Effector CD4-positive, alpha-beta T cell (primary cell): ENCODE measurements around the gene ZBTB7C.

Source experiments
- DNase-seq: peaks from one replicate; pipeline ENCODE4 v3.0.0-alpha.2; 2020

ZBTB7C gene

DNA sequence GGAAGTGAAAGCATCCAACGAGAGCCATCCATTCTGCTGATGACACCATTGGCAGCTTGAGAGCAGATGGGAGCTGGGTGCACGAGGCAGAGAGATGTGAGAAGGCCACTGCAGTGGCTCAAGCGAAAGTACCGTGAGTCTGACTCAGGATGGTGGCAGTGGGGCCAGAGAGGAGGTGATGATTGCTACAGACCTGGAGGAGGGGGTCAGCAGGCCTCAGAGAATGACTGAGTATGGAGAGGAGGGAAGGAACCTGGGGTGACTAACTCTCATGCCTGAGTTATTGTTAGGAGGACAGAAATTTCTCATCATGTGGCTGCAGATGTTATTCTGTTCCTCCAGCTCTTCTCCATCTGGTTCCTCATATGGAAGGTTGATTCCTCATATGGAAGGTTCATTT lies 8.8 kb upstream of the ZBTB7C start:
- no peak for DNase-seq

DNA sequence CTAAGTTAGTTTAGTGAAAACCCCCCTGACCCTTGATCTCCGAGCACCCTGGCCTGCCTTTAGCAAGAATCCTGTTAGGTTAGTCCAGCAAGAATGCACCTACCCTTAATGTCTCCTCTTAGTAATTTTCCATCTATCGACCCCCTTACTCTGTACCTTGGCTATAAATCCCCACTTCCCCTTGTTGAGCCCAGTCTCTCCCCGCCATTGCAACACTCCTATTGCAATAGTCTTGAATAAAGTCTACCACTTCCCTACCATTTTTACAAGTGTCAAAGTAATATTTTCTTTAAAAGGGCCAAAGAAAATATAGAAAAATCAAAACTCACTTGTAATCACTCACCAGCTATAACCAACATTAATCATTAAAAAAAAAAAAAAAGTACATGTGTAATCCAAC lies 4.2 kb upstream of the ZBTB7C start:
- DNase-seq: no peak

DNA sequence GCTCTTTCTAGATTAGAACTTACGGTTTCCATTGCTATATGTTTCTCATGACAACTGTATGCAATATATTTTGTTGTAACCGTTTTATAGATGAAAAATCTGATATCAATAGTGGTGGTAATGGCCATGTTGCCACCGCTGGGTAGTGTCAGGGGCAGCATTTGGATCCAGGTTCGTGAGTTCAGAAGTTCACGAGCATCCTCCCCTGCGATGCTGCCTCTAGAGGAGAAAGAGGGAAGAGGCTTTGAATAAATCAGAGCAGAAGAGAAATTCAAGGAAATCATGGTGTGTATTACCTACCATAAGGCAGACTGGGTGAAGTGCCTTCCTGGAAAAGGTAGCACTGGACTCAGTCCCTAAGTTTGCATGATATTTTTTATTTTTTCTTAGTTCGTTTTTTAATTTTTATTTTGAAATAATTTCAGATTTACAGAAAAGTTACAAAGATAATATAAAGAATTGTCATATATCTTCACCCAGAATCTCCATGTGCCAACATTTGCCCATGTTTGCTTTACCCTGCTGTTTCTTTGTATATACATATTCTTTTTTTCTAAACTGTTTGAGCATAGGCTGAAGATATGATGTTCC lies 3.3 kb upstream of the ZBTB7C start:
- DNase-seq: no peak

DNA sequence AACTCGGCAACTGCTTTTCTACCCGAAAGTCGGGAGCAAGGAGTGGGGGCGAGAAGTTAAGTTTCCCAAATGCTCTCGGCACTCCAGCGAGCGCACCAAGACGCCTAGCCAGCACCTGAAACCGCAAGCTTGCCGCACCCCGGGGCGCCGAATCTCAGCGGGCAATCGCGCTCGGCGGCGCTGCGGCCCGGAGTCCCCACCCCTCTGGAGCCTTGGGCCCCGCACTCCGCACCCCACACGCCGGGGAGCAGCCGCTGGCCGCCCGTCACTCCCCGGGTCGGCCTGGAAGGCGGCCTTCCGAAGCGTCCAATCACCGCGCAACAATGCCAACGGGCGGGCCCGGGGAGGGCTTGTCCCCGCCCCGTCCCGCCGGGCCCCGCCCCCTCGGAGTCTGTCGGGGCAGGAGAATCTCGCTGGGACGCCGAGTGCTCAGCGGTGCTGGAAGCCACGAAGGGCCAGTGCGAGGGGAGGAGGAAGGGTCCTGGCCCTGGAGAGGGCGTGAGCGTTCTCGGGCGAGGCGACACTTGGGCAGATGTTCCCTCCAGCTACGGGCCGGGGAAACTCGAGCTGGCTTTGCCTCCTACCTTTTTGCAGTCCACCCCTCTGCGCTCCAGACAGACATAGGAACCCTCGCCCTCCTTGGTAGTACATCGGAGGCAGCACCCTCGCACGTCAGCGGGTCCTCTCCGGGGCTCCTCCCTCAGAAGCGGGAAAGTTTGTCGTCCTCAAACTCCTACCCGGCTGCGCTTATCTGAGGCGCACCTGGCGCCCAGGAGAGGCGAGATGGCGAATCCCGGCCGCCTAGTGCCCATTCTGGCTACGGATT lies 1.1 kb upstream of the ZBTB7C start:
- peak; percentile 24 for DNase-seq

DNA sequence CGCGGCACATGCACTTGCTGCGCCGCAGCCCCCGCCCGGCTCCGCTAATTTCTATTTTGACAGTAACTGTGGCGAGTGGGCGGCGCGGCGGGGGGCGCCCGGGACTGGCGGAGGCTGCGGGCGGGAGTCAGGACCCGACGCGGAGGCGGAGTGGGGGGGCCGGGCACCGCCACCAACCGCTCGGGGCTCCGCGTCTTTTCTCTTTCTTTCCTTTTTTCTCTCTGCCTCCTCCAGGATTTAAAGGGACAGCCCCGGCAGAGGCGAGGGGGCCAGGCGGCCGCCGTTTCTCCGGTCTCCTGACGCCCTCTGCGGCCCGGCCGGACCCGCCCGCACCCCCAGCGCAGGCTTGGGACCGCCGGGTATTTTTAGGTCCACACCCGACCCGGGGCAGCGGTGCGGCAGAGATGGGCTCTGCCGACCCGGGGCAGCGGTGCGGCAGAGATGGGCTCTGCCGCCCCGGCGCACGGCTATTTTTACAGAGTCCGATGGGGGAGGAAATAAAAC lies 460 bp upstream of the ZBTB7C start:
- DNase-seq: no peak

DNA sequence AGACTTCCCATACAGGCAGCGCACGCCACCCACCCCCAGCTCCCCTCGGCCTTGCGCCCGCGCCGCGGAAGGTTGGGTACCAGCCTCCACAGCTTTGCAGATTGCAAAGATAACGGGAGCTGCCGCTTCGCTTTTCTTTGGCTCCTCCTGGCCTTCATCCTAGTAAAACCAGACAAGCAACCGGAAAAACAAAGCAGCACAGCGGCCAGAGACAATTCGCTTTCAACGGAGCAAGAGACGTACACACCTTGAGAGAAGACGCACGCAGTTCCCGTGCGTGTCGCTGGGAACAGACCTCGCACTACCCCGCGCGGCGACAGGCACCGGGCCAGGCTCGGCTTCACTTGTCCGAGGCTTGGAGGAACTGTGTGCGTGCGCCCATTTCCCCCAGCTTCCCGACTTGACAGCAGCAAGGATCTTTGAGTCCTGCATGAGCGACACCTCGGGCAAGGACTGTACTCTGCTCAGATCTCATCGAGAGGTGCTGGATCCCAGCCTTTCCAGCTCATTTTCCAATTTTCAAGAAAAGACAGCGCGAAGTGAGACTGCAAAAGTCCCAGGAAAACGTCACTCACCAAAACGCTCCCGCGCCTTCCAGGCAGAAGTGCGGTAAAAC lies 964 bp downstream of the ZBTB7C start:
- no peak for DNase-seq

DNA sequence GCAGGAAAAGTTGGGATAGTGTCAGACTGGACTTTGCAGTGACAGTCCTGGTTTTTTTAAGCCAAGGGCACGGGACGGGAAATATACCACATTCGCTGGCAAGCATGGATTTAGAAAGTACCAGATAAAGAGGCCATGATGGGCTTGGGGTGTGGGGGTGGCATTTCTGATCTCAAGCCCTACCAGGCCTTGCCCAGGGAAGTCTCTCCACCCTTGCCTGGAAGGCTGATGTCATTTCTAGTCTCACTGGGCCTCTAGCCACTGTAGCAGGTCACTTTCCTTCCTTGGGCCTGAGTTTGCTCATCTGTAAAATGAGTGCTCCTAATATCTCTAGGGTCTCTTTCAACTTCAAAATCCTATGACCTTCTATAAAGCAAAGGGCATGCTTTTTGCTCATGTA lies 1.8 kb downstream of the ZBTB7C start:
- no peak for DNase-seq

DNA sequence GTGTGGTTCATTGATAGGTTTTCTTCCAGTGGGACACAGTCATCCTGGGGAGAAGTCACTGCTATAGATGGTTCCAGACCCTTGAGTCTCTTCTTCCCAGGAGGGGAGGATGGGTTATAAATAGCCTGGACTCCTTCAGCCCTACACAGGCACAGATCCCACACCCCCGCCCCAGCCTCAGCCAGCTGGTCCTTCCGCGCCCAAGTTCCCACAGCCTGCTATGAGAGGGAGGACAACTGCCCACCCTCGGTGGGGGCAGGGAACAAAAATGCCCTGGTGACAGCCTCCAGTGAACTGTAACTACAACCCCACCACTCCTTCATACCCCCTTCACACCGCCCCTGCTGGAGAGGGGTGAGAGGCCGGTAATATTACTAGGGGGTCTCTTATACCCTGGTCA lies 3.2 kb downstream of the ZBTB7C start:
- DNase-seq: no peak

DNA sequence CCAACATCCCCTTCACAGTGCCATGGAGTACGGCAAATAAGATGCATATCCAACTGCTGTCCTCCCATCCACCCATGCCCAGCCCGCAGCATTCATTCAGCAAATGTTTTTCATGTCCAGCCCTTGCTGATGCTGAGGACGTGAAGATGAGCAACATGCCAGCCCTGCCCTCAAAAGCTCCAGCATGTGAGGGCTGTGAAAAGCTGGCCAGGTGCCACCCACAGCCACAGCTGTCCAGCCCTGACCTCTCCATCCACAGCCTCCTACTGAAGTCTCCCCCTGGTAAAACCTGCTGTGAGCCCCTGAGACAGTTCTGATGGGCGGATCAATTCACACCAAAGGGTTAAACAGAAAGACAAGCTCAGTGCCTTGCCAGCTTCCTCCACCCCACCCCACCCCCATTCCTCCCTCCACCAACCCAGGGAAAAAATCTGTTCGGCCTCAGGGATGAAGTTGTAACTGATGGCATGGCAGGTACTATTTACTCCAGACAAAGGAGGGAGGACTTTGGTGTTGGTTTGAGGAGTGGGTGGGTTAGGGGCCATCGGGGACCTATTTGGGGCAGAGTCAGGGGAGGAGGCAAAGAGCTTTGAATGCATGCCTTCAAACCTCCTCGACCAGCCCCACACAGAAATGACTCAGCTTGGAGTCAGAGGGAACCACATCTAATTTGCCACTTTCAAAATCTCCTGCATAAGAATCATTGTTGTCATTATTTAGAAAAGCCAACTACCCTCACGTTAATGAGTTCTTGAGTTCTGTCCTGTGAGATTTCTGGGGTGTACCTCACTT lies 4.3 kb downstream of the ZBTB7C start:
- DNase-seq: no peak

DNA sequence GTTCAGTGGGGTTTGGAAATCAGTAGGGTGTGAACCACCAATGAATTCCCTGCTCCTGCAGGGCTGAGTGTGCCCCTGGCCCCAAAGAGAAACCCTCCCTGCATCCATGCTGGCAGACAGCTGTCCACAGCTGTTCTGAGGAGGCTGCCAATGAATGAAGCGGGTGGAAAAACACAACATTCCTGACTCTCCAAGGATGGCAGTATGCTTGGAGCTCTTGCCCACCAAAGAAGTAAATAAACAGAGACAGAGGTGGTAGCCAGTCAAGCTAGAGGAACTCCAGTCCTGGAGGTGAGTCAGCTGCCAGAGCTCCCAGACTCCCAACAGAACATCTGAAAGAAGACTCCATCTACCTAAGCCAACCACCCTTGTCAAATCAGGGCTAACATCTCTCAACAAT lies 6.2 kb downstream of the ZBTB7C start:
- DNase-seq: no peak

DNA sequence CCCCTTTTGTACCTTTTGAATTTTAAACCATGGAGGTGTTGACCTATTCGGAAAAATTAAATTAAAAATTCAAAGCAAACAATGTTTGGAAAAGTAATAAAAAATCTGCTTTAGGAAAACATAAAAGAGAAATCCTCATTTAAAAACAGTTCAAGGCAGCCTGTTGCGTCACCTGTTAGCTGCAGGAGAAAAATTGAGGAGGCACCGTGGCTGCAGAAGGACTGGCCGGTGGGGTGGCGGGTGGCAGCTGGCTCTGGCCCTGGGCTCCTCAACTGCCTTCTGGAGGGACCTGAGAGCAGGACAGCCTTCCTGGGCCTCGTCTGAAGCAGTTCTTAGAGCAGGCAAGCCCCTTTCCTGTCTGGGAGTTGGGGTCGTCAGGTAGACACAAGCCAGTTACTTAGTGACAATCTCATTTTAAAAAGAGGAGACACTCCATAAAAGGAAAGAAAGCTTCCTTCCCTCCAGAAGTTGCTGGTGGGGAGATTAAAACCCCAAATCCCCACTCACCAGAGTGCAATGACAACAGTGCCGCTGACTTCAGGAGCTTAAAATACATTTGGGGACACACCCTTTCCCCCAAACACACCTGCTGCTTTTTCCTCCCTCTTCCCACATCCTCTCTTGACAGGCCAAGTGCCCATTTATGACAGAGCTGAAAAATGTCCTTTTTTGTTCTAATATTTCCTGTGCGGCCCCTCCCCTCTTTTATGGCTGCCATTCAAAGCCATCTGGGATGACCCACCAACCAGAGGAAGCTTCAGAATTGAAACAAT lies 9.7 kb downstream of the ZBTB7C start:
- DNase-seq: no peak

DNA sequence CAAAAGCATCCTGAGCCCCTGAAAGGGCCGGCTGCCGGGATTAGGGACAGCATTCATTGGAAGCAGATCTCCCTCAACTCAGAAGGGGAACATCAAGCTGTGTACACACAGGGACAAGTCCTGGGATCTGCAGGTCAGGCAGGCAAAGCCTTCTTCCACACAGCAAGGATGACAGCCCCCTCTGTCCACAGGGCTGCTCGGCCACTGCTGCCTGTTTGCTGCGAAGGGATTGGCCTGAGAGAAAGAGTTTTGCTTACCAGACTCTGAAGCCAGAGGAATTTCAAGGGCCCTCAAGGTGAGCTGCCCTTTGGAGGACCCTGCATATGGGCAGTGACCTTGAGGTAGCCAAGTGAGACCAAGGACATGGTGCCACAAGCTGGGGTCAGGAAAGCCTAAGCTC lies 11.1 kb downstream of the ZBTB7C start:
- no peak for DNase-seq

DNA sequence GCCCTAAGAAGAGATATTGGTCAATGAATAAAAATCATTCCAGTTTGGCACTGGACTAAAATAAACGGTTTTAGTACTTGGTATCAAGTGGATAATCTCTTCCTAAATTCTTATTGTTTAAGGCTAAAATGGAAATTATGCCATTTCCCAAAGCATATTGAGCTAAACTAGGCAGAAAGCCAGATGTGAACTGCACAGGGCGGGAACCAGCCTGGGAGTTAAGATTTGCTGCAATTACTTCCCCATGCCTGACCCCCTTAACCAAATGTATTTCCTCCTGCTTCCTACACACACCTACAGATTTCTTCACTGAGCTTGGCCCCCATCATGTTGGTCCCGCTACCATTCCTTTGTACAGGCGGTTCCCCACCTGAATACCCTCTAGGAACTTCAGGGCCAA lies 12.2 kb downstream of the ZBTB7C start:
- no peak for DNase-seq

DNA sequence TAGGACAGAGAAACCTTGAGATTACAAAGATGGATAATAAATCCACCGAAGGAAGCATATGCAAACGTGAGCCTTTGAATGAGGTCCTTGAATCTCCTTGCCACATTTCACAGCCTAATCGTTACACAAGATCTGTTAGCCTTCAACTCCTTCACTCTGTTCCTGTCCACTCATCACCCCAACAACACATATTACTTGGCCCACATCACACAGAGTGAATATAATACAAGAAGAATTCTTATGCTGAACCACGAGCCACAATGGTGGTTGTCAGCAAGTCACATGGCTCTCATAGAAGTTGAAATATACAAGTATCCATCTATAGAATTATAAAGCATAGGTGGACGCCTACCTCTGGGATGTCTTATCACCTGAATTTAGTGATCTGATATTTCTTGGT lies 12.6 kb downstream of the ZBTB7C start:
- no peak for DNase-seq

DNA sequence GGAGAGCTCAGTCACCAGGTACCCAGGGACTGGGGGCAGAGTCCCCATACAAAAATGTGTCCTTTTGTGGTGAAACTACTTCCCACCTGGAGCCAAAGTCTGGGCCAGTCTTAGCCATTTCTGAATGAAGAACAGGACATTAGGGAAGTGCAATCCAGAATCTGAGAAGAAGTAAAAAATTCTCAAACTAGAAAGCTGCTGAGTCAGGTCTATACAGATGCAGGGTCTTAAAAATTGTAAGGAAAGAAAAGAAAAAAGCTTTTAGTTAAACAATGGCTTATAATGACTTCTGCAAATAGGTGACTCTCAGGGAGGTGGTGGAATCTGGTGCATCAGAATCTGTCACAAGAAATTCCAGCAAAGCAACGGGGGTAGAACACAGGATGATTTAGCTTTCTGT lies 13.5 kb downstream of the ZBTB7C start:
- no peak for DNase-seq

DNA sequence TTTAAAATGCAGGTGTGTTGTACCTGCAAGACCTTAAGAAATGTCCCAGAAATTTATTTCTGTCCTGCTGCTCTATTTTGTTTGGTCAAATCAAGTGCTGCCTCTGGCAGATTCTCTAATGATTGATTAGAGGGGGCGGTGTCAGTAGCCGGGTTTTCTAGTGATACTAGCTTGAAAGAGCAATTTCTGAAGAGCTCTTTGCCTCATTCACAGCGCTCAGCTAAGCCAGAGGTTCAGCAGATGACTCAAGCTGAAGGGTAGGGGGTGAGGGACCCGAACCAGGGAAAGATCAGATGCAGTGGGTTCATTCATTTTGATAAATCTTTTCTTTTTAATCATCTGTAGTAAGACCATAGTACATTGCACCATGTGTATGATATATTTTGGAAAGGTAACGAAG lies 15.0 kb downstream of the ZBTB7C start:
- no peak for DNase-seq

DNA sequence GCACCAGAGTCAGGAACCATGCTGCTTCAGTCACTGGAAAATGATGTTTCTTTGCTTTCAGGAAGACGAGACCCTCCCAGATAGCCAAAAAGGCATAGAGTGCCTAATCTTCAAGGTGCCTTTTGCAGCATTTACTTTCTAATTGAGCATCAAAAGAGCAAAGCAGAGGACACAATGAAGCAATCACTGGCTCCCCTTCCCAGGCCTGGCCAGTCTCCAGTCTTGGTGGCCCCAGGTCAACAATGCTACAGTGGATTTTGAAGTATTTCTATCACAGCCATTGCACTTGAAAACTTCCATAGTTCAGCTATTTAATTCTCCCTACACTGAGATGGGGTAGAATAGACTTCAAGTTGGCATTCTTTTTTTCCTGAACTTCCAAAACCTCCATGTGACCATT lies 15.4 kb downstream of the ZBTB7C start:
- no peak for DNase-seq

DNA sequence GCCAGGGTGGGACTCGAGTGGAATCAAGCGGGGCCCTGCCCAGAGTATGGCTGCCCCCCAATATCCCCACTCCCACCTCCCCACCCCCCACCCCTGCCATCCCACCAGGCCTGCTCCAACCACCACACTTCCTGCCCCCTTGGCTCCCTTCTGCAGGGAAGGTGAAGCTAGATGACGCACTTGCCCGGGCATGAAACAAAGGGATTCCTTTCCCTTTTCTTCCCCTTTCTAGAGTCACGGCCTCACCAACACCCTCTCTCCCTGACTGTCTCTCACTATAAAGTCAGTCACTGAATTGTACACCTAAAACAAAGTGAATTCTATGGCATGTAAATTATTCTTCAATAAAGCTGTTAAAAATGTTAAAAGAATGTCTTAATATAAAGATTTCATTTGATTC lies 16.0 kb downstream of the ZBTB7C start:
- no peak for DNase-seq

DNA sequence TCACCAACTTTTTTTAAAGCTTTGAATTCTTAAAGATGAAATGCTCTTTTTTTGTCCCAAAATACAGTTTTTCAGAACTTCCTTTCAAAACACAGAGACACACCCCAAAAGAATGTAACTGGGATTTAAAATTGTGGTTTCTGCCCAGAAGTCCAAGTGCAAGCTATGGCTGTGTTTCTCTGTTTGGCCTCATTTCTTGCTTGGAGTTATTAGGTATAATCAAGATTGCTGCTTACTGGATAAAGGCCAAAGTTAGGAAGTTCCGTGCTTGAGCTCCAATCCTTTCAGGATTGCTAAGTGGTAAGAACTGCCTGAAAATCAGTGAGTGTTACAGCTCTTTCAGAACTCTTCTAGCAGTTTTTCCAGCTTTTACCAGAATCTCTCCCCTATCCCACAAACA lies 16.9 kb downstream of the ZBTB7C start:
- no peak for DNase-seq

DNA sequence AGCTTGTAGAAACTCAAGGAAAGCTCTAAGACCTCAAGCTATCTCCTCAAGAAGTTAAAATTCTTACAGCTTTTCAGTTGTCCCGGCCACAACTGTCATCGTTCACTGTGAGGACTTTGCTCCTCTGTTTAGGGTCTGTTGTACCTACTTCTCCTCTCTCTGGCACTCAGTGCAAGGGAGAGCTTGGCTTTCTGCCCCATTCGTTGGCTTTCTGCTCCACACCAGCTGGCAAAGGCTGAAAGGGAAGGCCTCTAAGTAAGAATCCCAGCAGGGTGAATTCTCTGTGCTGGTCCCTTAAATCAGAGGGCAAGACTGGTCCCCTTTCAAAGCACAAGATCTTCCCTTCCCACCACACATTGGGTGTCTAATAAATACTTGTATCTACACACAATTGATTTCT lies 17.3 kb downstream of the ZBTB7C start:
- no peak for DNase-seq

DNA sequence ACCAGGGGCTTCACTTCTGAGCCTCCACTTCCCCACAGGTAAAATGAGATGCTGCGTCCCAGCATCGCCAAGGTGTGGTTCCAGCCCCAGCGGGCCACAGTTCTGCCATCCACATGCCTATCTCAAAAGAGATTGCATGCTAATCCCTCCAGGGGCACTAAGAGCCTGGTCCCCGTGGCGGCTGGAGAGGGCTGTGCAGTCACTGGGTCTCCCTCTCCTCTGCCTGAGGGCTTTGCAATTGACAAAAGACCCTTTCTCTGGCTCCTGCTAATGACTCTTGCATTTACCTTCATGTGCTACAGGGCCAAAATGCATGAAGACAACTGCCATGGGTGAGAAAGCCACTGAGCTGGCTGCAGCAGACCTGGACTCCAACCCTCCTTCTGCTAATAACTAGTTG lies 18.5 kb downstream of the ZBTB7C start:
- DNase-seq: no peak

DNA sequence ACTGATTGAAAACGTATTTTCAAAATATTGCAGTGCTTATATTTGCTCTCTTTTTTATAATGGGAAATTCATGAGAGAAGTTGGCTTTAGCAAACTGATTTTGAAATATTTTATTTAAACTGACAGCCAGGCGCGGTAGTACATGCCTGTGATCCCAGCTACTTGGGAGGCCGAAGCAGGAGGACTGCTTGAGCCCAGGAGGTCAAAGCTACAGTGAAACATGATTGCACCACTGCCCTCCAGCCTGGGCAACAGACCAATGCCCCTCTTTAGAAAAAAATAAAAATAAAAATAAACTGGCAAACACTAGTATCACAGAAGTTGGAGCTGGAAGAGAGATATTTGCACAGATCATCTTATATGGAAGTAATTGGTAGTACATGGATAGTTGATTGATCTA lies 20.7 kb downstream of the ZBTB7C start:
- DNase-seq: no peak

DNA sequence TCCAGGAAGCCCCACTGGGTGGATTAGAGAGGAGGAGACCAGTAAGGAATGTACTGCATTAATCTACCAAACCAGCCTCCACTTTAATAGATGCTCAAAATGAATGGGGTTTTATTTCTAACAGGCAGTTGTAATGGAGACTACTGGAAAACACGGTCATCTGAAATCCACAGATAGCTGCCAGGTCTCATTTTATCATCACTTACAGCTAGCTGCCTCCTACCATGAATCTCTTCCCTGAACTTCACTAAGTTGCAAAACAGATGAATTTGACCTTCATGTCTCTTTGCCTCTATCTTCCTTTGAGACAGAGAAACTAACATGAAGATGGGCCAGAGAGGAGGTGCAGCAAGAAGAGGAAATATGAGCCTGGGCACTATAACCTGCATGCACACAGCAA lies 21.9 kb downstream of the ZBTB7C start:
- DNase-seq: no peak
